ENCODE results near the gene AQP12B. TPM values are rescaled to one million over a fixed set of nuclear protein-coding genes. Genes with fewer than 3 reads are reported as not detected.
"Not testable (repeated sequence)": the region's sequence is repeated elsewhere in the genome, so short reads cannot be mapped to it uniquely, and the experiment has no call there.

The AQP12B gene
- total RNA-seq, 1 experiment from 2014 or later = not detected

- BruUV-seq (replicated peaks); H3K9ac ChIP-seq (ENCODE audit: low read length); DNase-seq; ATAC-seq; intact Hi-C loops (cut with micrococcal nuclease); H3K4me2 ChIP-seq (ENCODE audit: low read length); H3F3A ChIP-seq (ENCODE audit: low read length, unreplicated experiment); H3K27ac ChIP-seq (ENCODE audit: low read length); H4K20me1 ChIP-seq (ENCODE audit: low read length); H3K9me3 ChIP-seq (ENCODE audit: low read length); POLR2A ChIA-PET (ENCODE audit: unreplicated experiment); H3K4me3 ChIP-seq (ENCODE audit: low read length); H3K79me2 ChIP-seq (ENCODE audit: low read length); CTCF ChIA-PET; H3K4me1 ChIP-seq (ENCODE audit: insufficient read depth, low read length); H2AFZ ChIP-seq (ENCODE audit: low read length); H3K36me3 ChIP-seq (ENCODE audit: low read depth, low read length); H3K9me2 ChIP-seq (replicated peaks; ENCODE audit: low read length): not testable (repeated sequence)
- peaks cover 11% of the 10 kb centered on the region for H3K27me3 ChIP-seq (ENCODE audit: low read length)
These were observed 8.4 kb upstream of the AQP12B start for GRCh38 chr2:240691075-240691427.

GRCh38 chr2:240690421-240691074 is 7.9 kb upstream of the AQP12B start:
- ATAC-seq; H4K20me1 ChIP-seq (ENCODE audit: low read length); H2AFZ ChIP-seq (ENCODE audit: low read length); H3K9me3 ChIP-seq (ENCODE audit: low read length); POLR2A ChIA-PET (ENCODE audit: unreplicated experiment); CTCF ChIA-PET; H3K27ac ChIP-seq (ENCODE audit: low read length); H3K4me2 ChIP-seq (ENCODE audit: low read length); H3K79me2 ChIP-seq (ENCODE audit: low read length); DNase-seq; BruUV-seq (replicated peaks); intact Hi-C loops (cut with micrococcal nuclease); H3K4me1 ChIP-seq (ENCODE audit: insufficient read depth, low read length); H3K9me2 ChIP-seq (replicated peaks; ENCODE audit: low read length); H3K36me3 ChIP-seq (ENCODE audit: low read depth, low read length); H3K4me3 ChIP-seq (ENCODE audit: low read length); H3F3A ChIP-seq (ENCODE audit: low read length, unreplicated experiment); H3K9ac ChIP-seq (ENCODE audit: low read length): not testable (repeated sequence)
- H3K27me3 ChIP-seq (ENCODE audit: low read length) = peaks cover 15% of the 10 kb centered on the region

DNA sequence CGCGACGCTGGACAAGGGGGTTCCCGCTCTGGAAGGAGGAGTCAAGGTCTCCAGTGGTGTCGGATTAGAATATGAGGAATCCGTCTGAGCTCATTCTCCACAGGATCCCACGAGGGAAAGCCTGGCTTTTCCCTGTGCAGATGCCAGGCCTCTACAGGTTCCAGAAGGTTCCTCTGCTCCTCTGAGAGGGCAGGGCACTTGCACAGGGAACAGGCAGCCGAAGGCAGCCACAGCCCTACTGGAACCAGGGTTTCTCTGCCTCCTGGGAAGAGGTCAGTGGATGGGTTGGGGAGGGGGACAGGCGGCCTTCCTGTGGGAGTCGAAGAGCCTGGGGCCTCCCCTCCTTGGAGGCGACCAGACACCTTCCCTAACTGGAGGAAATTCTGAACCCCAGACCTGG is 7.3 kb upstream of the AQP12B start:
- no peak overlapping the region for H3K9ac ChIP-seq (ENCODE audit: low read length)
- ChIA-PET CTCF (no interaction called here), POLR2A (ENCODE audit: unreplicated experiment) (no interaction called here)
- intact Hi-C loops (cut with micrococcal nuclease) = no loop called here
- TF ChIP-seq EZH2phosphoT487 (IDR thresholded peaks at IDR 0.05; ENCODE audit: borderline replicate concordance, low read length) (no peak), EZH2 (IDR thresholded peaks at IDR 0.05; ENCODE audit: low read length, unreplicated experiment) (no peak)
- TF ChIP-seq, protein P1, sequence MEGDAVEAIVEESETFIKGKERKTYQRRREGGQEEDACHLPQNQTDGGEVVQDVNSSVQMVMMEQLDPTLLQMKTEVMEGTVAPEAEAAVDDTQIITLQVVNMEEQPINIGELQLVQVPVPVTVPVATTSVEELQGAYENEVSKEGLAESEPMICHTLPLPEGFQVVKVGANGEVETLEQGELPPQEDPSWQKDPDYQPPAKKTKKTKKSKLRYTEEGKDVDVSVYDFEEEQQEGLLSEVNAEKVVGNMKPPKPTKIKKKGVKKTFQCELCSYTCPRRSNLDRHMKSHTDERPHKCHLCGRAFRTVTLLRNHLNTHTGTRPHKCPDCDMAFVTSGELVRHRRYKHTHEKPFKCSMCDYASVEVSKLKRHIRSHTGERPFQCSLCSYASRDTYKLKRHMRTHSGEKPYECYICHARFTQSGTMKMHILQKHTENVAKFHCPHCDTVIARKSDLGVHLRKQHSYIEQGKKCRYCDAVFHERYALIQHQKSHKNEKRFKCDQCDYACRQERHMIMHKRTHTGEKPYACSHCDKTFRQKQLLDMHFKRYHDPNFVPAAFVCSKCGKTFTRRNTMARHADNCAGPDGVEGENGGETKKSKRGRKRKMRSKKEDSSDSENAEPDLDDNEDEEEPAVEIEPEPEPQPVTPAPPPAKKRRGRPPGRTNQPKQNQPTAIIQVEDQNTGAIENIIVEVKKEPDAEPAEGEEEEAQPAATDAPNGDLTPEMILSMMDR (conservative IDR thresholded peaks at IDR 0.05; ENCODE audit: low read depth, low read length) = no peak
- H3K4me1 ChIP-seq (ENCODE audit: insufficient read depth, low read length) = no peaks in the 10 kb centered on the region
- H3K79me2 ChIP-seq (ENCODE audit: low read length) = no peaks in the 10 kb centered on the region
- no peaks in the 10 kb centered on the region for H4K20me1 ChIP-seq (ENCODE audit: low read length)
- H3K9me2 ChIP-seq (replicated peaks; ENCODE audit: low read length) = no peaks in the 10 kb centered on the region
- no peaks in the 10 kb centered on the region for H3K9me3 ChIP-seq (ENCODE audit: low read length)
- no peak overlapping the region for H3K4me2 ChIP-seq (ENCODE audit: low read length)
- H3F3A ChIP-seq (ENCODE audit: low read length, unreplicated experiment) = no peaks in the 10 kb centered on the region
- BruUV-seq (replicated peaks) = no TSS peak
- H3K36me3 ChIP-seq (ENCODE audit: low read depth, low read length) = no peaks in the 10 kb centered on the region
- H3K27ac ChIP-seq (ENCODE audit: low read length) = no peak overlapping the region
- no peak for DNase-seq
- no peak for ATAC-seq
- H3K27me3 ChIP-seq (ENCODE audit: low read length) = peaks cover 15% of the 10 kb centered on the region
- no peak overlapping the region for H3K4me3 ChIP-seq (ENCODE audit: low read length)
- no peak overlapping the region for H2AFZ ChIP-seq (ENCODE audit: low read length)

DNA sequence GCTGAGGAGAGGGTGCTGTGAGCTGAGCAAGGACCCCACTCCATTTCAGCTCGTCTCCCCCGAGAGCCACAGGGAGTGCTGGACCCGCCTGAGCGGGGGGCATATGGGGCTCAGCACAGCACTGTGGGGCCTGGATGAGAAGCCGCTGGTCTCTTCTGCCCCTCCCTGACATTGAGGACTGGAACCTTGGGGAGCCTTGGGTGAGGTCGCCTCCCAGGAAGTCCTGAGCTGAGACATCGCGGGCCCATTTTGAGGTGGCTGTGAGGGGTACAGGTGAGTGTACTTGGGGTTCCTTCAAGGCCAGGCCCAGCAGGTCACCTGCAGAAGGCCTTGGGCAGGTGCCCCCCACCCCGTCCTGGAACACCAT is 5.9 kb upstream of the AQP12B start:
- Histone ChIP-seq H4K20me1 (ENCODE audit: low read length) (no peaks in the 10 kb centered on the region), H3K9me2 (replicated peaks; ENCODE audit: low read length) (no peaks in the 10 kb centered on the region), H3K79me2 (ENCODE audit: low read length) (no peaks in the 10 kb centered on the region), H2AFZ (ENCODE audit: low read length) (no peak overlapping the region), H3K27me3 (ENCODE audit: low read length) (peaks cover 15% of the 10 kb centered on the region), H3K4me3 (ENCODE audit: low read length) (no peak overlapping the region), H3K9ac (ENCODE audit: low read length) (no peak overlapping the region), H3K9me3 (ENCODE audit: low read length) (no peaks in the 10 kb centered on the region), H3K4me1 (ENCODE audit: insufficient read depth, low read length) (no peaks in the 10 kb centered on the region), H3K36me3 (ENCODE audit: low read depth, low read length) (no peaks in the 10 kb centered on the region), H3F3A (ENCODE audit: low read length, unreplicated experiment) (no peaks in the 10 kb centered on the region), H3K4me2 (ENCODE audit: low read length) (no peak overlapping the region), H3K27ac (ENCODE audit: low read length) (no peak overlapping the region)
- ATAC-seq (no peak), DNase-seq (no peak)
- TF ChIP-seq EZH2phosphoT487 (IDR thresholded peaks at IDR 0.05; ENCODE audit: borderline replicate concordance, low read length) (no peak), EZH2 (IDR thresholded peaks at IDR 0.05; ENCODE audit: low read length, unreplicated experiment) (no peak)
- TF ChIP-seq, protein P1 (conservative IDR thresholded peaks at IDR 0.05; ENCODE audit: low read depth, low read length) = no peak
- ChIA-PET POLR2A (ENCODE audit: unreplicated experiment) (no interaction called here), CTCF (no interaction called here)
- BruUV-seq (replicated peaks) = no TSS peak
- intact Hi-C loops (cut with micrococcal nuclease) = no loop called here
